NCI-H1930 (cell line): ENCODE results near the gene BACE2.

Experiments
- DNase-seq, 2 experiments: peaks; one replicate each; lab custom pipeline; 2025; lab: John Stamatoyannopoulos, UW

BACE2 gene

DNA sequence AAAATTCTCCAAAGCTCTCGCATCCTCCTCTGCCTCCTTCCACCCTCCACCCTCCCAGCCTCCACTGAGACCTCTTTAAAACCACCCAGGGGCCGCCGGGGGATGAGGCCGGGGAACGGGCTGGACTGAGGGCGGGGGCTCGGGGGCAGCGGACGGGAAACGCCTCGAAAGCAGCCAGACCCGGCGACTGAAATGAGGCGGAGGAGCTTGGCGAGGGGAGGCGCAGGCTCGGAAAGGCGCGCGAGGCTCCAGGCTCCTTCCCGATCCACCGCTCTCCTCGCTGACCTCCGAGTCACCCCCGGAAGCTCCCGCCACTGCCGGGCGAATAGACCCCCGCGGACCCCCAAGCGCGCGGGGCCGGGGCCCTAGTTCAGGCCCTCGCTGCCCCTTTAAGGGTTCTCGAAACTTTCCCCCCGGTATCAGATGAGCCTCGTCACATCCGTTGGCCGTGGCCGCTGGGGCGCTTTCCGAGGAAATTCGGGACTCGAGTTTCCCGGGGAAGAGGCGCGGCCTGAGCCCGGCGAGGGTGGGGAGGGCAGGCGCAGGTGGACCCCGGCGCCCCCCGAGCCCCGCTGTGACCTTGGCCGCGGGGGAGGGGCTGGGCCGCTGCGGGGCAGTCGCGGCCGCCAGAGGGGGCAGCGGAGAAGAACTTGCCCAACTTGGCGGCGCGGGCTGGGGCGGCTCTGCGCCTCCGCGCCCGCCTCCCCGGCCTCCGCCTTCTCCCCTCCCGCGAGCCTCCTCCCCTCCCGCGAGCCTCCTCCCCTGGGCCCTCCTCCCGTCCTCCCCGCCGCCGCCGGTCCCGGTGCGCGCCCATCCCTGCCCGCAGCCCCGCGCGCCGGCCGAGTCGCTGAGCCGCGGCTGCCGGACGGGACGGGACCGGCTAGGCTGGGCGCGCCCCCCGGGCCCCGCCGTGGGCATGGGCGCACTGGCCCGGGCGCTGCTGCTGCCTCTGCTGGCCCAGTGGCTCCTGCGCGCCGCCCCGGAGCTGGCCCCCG is at the start of gene BACE2:
Gene BACE2 (plus strand): TSS at position 813 of the 995 bp plus-strand sequence. CDS start 104 bp downstream, at position 917.
- peak; percentile 23 to 38 for DNase-seq

DNA sequence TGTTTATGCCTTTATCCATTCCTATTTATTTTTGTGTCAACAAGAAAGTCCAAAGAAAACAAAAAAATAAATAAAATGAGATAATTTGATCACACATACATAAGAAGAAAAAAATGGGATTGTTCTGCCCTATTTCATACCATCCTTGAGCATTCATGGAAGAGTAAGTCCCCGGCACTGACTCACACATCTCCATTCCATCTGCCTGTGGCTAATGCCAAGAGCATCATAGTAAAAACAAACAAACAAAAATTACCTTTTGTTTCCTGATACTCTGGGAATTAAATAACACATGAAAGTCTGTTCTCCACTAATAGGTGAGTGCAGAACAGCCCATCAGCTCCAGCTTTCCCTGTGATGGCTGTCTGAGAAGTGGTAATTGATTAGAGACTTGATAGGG is 48.1 kb upstream of the BACE2 start:
- no peak for DNase-seq

DNA sequence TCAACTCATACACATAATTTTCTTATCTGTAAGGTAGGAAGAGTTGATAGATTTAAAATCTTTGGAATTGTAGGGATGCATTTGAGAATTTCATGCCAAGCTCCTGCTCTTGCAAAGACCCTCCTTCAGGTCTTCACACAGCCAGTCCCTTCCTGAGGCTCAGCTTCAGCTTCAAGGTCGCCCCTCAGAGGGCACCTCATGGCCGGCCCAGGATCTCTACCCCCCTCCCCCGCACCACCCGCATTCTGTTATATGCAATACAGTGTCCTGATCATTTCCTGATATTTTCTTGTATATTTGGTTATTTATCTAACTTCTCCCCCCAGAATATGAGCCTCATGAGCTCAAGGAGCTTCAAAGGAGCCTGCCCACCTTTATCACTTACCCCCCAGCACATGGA is 47.0 kb upstream of the BACE2 start:
- no peak for DNase-seq

DNA sequence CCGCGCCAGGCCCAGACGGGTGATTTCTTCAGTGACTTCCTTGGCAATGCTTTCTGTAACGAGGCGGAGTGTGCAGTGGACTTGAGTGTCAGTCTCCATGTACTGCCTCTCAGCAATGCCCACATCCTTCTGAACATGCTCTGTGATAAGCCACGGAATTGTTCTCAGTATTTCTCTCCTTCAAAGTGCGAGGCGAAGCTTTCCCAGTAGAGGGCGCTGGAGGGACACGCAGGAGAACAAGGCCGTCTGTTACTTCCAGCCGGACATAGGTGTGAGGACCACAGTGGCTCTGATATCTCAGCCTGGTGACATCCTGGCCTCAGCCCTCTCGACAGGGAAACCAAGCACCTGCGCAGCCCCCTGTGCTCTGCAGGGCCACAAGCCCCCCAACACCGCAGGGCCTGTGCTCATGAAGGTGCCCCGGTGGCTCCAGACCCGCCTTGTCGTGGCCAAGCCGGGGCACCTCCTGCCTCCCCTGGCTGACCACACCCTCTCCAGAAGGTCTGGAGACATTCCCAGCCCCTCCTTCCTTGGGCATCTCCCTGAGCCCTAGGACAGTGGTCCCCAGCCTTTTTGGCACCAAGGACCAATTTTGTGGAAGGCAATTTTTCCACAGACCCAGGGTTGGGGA is 46.1 kb upstream of the BACE2 start:
- peak; percentile 61 to 66 for DNase-seq

DNA sequence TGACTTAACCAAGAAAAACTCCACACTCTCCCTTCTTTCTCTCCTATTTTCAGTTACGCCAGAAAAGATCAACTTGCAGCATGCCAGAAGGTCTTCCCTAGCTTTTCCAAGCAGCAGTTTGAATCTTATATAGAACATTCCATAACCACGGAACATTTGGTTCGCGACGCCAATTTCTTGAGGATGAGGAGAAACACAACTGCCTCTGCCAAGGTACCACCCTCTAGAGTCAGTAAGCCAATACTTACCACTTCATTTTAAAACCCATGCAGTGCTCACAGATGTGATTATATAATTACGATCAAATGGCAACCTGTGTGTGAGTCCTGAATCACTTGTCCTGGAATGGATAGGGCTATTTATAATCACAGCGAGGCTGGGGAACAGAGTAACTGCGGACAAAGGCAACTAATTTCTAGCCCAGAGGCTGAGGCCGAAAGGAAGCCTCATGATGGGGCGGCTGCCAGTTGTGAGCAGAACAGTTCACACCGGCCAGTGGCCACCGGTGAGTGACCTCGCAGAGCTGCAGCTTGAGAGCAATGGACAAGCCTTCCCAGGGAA is 43.2 kb upstream of the BACE2 start:
- DNase-seq: no peak

DNA sequence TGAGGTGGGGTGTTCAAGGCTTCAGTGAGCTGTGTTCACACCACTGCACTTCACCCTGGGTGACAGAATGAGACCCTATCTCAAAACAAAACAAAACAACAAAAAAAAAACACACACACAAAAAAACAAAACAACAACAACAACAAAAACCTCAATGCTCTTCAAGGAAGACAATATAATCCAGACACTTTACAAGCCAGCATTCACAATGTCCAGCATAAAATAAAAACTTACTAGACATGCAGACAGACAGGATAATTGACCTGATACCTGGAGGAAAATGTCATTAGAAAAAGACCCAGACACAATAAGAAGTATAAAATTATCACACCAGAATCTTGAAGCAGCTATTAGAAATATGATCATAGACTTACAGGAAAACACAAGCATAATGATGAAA is 39.0 kb upstream of the BACE2 start:
- DNase-seq: no peak

DNA sequence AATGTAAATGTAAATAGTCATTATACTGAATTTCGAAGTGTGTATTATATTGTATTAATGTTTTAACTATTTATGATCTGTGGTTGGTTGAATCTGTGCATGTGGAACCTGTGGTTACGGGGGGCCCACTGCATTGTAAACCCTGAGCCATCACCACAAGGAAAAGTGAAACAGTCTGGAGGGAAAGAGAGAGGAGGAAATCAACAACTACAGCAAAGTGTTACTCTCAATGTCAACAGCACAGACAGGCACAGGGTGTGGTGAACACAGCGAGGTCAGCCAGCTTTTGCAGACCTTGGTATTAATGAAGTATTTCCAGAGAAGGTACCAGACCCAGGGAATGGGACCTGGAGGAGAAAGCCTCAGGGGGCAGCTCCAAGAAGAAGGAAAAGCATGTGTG is 37.1 kb upstream of the BACE2 start:
- no peak for DNase-seq

DNA sequence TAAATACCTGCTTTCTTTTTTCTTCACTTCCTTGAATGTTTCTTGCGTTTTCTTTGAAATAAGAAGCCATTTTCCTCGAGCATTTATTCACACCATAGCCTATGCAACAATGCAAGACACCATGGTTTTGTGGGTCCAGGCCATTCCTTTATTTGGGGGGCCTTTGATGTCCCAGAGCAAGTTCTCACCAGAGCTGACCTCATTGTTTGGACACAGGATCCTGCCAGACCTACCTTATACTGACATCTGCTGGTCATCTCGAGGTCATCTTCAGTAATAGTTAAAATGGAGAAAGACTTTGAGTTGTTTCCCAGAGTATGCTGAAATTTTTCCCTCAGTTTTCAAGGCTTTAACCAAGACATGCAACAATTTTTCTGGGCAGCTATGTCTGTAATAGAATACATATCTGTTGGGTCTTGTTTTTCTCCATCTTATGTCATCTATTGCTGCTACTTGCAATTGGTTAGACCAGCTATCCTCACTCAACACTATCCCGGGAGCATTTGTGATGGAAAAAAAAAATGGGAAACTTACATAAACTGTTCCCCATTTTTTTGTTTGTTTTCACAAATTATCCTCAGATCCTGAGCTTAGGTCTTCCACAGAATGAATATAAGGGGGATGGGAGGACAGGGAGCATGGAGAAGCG is 34.0 kb upstream of the BACE2 start:
- peak in 1 of 2 experiments; percentile 11 for DNase-seq

DNA sequence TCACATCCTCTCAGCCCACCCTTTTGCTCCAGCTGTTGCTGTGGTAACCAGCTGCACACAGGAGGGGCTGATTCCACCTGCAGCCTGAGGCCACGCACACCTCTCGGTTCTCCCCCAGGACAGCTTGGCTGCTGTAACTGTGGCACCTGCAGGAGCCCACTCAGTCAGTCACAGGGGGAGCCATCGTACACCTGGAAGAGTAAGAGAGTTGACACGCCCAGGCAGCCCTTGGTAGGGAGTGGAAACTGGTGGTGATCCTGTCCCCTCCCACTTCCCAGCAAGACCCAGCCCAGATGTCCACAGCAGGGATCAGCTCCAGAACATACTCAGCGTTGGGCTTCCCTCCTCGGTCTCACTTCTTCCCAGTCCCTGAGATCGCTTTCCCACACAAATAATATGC is 32.2 kb upstream of the BACE2 start:
- DNase-seq: no peak

DNA sequence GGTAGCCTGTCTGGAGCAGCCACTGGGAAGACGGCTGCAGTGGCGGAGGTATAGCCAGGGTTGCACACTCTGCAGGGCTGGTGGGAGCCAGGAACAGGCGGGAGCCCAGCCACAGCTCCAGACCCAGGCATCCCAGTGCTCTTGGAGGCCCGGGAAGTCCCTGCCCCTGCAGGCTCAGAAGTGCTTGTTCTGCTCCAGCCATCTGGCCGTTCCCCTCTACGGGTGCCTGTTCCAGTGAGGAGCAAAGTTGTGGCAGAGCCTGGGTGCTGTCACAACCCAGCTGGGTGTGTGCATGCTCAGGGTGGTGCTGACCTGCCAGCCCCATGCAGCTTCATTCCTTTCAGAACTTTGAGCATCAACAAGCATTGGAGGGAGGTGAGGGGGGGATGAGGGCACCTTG is 31.7 kb upstream of the BACE2 start:
- DNase-seq: no peak

DNA sequence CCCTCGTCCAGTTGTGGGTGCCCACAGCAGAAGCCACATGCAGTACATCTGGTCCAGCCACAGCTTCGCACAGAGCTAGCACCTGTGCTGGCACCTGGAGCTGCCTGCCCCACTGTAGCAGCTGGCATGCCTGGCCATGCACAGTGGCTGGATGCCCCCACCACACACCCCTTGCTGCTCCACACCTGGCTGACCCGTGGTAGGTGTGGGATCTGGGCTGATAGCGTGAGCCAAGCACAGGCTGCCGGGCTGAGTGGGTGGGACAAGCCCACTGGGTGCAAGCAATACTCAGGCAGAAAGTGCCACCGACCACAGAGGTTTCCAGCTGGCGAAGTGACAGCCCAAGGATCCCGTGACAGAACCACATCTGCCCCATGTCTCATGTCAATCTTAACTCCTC is 30.6 kb upstream of the BACE2 start:
- DNase-seq: no peak

DNA sequence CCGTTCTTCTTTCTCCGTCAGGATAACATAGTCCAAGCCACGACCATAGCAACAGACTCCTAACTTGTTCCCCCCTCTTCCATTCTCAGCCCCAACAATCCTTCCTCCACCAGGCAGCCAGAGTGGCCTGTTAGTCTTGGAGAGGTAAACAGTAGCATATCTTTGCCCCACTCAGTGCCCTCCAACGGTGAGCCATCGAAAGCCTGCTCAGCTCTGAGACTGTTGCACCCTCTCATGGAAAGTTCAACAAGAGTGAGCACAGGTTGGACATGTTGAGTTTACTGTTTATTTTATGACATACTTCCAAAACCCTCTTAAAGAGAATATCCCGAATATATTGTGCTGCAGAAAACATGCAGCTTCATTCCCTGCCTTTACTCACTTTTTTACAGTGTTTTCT is 30.1 kb upstream of the BACE2 start:
- DNase-seq: no peak

DNA sequence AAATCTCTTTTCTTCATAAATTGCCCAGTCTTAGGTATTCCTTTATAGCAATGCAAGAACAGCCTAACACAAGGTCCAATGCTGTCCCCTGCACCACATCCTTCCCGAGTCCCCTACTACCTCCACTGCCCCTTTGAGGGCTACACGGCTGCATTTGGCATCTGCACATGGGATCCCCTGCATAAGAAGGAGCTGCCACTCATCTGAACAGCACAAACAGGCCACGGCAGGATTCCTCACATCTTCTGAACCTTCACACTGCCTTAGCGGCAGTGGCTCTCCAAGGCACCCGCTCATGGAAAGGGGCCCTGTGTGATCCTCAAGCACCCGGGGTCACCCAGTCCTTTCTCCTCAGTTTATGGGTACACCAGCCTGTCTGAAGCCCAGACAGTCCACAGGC is 29.2 kb upstream of the BACE2 start:
- DNase-seq: no peak

DNA sequence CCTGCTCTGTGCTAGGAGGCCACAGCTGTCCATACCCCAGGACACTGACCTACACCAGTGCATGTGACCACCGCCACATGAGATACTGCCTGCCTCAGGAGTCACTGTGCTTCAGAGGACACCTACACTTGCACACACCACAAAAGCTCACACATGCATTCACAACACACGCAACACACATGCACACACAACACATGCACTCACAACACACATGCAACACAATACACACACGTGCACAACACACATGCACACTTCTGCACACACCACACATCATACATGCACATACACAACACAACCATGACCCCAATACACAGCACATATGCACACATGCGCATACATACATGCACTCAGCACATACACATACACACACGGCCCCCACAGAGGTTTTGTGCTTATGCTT is 28.7 kb upstream of the BACE2 start:
- no peak for DNase-seq

DNA sequence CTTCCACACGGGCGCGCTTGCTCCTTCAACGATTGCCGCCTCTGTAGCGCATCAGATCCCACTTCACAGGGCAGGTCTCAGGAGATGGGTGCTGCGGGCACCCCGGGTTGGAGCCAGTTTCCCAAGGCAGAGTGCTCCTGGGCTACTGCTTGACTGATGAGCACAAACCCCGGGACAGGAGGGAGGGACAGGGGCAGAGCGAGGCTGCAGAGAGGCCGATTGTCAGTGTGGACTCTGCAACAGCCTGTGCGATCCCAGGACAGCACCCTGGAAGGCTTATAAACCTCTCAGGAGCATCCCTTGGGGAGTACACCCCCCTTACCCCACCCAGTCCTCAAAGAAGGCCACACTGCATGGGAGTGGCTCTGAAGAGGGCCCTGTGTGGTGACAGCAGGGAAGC is 28.0 kb upstream of the BACE2 start:
- no peak for DNase-seq

DNA sequence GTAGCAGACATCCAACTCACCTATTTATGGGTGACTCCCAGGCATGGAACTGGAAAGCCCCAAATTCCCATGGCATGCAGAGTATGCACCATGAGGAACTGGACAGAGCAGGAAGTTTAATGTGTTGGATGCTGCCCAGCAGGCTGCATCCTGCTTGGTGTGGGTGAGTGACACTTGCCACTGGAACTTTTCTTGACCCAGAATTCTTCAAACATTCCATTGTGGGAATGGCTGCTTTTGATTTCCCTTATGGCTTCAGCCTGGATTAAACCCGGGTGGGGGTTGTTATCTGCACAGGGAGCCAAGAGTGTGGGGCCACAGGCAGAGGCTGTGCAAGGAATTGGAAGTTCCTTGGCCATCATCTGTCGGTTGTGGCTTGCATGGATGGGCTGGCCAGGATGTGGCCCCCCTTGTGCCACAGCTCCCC is 26.9 kb upstream of the BACE2 start:
- DNase-seq: no peak

DNA sequence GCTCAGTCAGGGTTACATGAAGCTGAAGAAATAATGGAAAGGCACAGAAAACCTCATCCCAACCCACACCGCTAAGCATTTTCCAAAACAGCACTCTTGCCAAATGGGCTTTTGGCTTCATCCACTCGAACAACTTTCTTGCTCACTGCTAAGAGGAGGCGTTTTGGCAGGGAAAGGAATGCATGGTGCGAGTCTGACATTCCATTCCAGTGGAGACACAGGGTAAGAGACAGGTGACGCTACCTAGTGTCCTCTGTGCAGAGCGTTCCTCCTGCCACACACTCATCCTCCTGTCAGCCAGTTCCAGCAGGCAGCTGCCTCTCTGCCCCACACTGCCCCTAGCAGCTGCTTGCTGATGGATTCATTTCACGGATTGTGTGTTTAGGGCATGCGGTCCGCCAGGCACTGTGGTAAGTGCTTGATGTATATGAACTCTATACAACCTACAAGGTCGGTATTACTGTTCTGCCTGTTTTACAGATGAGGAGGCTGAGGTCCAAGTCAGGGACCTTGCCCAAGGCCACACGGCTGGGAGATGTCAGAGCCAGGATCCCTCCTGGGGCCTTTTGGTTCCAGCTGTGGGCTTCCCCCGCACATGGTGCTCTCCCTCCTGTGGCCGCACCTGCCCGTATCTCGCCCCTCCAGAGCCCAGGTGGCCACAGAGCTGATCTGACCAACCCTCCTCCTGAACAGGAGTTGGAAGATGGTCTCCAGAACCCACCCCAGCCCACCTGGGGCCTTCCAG is 25.7 kb upstream of the BACE2 start:
- DNase-seq: no peak

DNA sequence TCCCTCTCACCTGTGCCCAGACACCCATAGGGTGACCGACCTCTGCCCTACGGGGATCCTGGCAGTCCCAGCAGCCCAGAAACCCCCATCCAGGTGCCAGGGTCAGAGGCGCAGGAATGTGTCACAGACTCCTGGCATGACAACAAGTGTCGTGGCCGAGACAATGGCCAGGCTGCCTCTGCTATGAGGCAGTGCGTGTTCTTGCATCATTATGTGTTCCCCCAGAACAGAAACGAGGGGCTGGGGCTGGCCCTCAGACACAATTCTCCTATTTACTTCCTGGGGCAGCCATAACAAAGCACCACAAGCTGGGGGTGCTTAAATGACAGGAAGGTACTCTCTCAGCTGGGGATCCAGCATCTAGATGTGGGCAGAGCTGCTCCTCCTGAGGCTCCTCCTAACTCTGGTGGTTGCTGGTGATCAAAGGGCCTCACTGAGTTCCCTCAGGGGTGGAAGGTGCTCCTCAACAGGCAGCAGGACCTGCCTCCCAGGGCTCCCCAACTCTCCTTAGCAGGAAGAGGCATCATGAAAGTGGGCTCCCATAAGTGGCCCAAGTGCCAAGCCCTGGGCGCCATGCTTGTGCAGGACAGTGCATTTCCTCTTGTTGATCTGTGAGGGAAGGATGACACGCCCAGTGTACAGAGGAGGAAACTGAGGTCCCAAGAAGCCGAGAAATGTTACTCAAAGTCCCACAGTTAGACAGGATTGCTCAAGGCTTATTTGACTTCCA is 24.2 kb upstream of the BACE2 start:
- no peak for DNase-seq

DNA sequence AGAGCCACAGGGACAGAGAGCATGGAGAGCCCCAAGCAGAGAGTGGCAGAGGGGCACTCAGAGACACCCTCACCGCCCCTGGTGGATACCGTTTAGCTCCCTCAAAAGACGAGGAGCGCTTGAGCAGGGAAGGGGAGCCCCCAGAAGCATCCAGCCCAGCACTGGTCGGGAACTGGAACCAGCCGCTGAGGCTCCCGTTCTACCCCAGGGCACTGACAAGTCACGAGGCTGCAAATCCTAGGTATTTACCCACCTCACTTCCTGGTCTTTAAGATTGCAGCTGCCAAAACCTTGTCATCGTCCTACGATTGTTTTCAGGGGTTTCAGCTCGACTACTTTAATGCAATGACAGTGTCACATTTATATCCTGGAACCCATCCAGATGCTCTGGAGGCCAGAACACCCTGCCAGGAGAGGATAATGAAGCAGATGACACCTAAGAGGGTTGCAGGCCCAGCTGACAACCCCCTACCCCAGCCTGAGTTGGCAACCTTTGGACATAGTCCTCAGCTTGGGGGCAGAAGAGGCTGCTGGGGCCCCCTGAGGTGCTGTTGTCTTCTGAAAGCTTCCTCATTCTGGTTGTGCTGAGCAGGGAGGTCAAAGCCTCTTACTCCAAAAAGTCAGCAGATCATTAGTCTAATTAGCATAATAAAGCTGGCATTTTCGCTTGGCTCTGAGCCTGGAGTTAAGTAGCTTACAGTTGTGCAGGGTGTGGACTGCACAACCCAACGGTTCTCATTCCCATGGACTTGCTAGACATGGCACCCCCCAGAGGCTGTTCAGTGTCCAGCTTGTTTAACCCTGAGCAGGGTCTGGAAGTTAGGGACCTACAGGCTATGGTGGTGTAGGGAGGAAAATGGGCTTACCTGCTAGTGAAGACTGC is 20.6 kb upstream of the BACE2 start:
- DNase-seq: no peak

DNA sequence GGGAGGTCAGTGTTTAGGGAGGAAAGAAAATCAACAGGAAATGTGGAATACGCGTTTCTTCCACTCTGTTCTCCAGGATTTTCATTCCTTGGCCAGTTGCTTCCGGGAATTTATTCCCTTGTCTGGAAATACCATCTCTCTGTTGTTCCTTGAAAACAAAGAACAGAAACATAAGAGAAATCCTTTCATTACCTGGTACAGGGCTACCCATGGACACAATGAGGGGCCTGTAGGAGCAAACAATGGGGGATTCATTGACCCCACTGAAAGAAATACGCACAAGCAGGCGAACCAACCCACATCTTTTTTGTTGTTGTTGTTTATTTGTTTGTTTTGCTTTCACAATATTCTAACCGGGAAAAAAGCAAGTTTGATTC is 20.0 kb upstream of the BACE2 start:
- no peak for DNase-seq
